ENCODE measurements around the gene PAPSS2.

The PAPSS2 gene

GRCh38 chr10:87759551-87759950 lies 99.9 kb downstream of the PAPSS2 start:
- Mint-ChIP-seq H3K9me3 (no peaks in the 10 kb centered on the region), H3K27ac (no peak overlapping the region), H3K36me3 (peaks cover 35% of the 10 kb centered on the region), H3K27me3 (no peaks in the 10 kb centered on the region), H3K4me3 (no peak overlapping the region), H3K4me1 (no peaks in the 10 kb centered on the region)
- ATAC-seq = no peak

GRCh38 chr10:87760195-87760905 lies 100.7 kb downstream of the PAPSS2 start:
- ATAC-seq = no peak
- H3K27ac Mint-ChIP-seq = no peak overlapping the region
- no peak overlapping the region for H3K4me3 Mint-ChIP-seq
- H3K9me3 Mint-ChIP-seq = no peaks in the 10 kb centered on the region
- peaks cover 40% of the 10 kb centered on the region for H3K36me3 Mint-ChIP-seq
- no peaks in the 10 kb centered on the region for H3K4me1 Mint-ChIP-seq
- H3K27me3 Mint-ChIP-seq = no peaks in the 10 kb centered on the region

- no peak for ATAC-seq
- H3K4me1 Mint-ChIP-seq = no peaks in the 10 kb centered on the region
- H3K27ac Mint-ChIP-seq = no peak overlapping the region
- H3K4me3 Mint-ChIP-seq = no peak overlapping the region
- H3K27me3 Mint-ChIP-seq = no peaks in the 10 kb centered on the region
- no peaks in the 10 kb centered on the region for H3K9me3 Mint-ChIP-seq
- peaks cover 36% of the 10 kb centered on the region for H3K36me3 Mint-ChIP-seq
Observed at GRCh38 chr10:87761153-87761552, 101.5 kb downstream of the PAPSS2 start.

- H3K4me3 Mint-ChIP-seq = no peak overlapping the region
- H3K9me3 Mint-ChIP-seq = no peaks in the 10 kb centered on the region
- peaks cover 37% of the 10 kb centered on the region for H3K36me3 Mint-ChIP-seq
- H3K27ac Mint-ChIP-seq = no peak overlapping the region
- H3K27me3 Mint-ChIP-seq = no peaks in the 10 kb centered on the region
- ATAC-seq = peak; percentile 53
- no peaks in the 10 kb centered on the region for H3K4me1 Mint-ChIP-seq
Observed at GRCh38 chr10:87761892-87762291, 102.2 kb downstream of the PAPSS2 start.

- no peaks in the 10 kb centered on the region for H3K4me1 Mint-ChIP-seq
- H3K27ac Mint-ChIP-seq = no peak overlapping the region
- no peaks in the 10 kb centered on the region for H3K27me3 Mint-ChIP-seq
- no peak for ATAC-seq
- no peaks in the 10 kb centered on the region for H3K9me3 Mint-ChIP-seq
- peaks cover 41% of the 10 kb centered on the region for H3K36me3 Mint-ChIP-seq
- no peak overlapping the region for H3K4me3 Mint-ChIP-seq
Observed at GRCh38 chr10:87763086-87763861, 103.6 kb downstream of the PAPSS2 start.

GRCh38 chr10:87764072-87764934 lies 104.6 kb downstream of the PAPSS2 start:
- Mint-ChIP-seq H3K4me3 (no peak overlapping the region), H3K27ac (no peak overlapping the region), H3K9me3 (no peaks in the 10 kb centered on the region), H3K27me3 (no peaks in the 10 kb centered on the region), H3K4me1 (no peaks in the 10 kb centered on the region), H3K36me3 (peaks cover 46% of the 10 kb centered on the region)
- no peak for ATAC-seq

- no peak for ATAC-seq
- no peaks in the 10 kb centered on the region for H3K27me3 Mint-ChIP-seq
Observed at GRCh38 chr10:87765666-87766376, 106.1 kb downstream of the PAPSS2 start.

GRCh38 chr10:87767253-87767652 lies 107.6 kb downstream of the PAPSS2 start:
- Mint-ChIP-seq H3K27me3 (no peaks in the 10 kb centered on the region), H3K27ac (no peak overlapping the region), H3K36me3 (peaks cover 44% of the 10 kb centered on the region), H3K9me3 (no peaks in the 10 kb centered on the region), H3K4me1 (no peaks in the 10 kb centered on the region), H3K4me3 (no peak overlapping the region)
- no peak for ATAC-seq

More at GRCh38 chr10:87765666-87766376, 106.1 kb downstream of the PAPSS2 start:
- H3K4me3 Mint-ChIP-seq = no peak overlapping the region
- no peak overlapping the region for H3K27ac Mint-ChIP-seq
- no peaks in the 10 kb centered on the region for H3K4me1 Mint-ChIP-seq
- H3K9me3 Mint-ChIP-seq = no peaks in the 10 kb centered on the region
- peaks cover 44% of the 10 kb centered on the region for H3K36me3 Mint-ChIP-seq

GRCh38 chr10:87771871-87772500 lies 112.3 kb downstream of the PAPSS2 start:
- Mint-ChIP-seq H3K36me3 (peaks cover 47% of the 10 kb centered on the region), H3K9me3 (no peaks in the 10 kb centered on the region), H3K4me1 (peaks cover 6% of the 10 kb centered on the region), H3K27ac (no peak overlapping the region), H3K27me3 (no peaks in the 10 kb centered on the region), H3K4me3 (no peak overlapping the region)
- ATAC-seq = no peak

- Mint-ChIP-seq H3K9me3 (no peaks in the 10 kb centered on the region), H3K27me3 (no peaks in the 10 kb centered on the region), H3K27ac (peak overlapping the region; percentile 50), H3K4me3 (no peak overlapping the region), H3K36me3 (peaks cover 36% of the 10 kb centered on the region), H3K4me1 (peaks cover 6% of the 10 kb centered on the region)
- ATAC-seq = no peak
Observed at GRCh38 chr10:87775766-87776165, 116.1 kb downstream of the PAPSS2 start.

GRCh38 chr10:87776328-87776727 lies 116.7 kb downstream of the PAPSS2 start:
- H3K4me3 Mint-ChIP-seq = no peak overlapping the region
- H3K36me3 Mint-ChIP-seq = peaks cover 42% of the 10 kb centered on the region
- H3K4me1 Mint-ChIP-seq = peaks cover 6% of the 10 kb centered on the region
- H3K9me3 Mint-ChIP-seq = no peaks in the 10 kb centered on the region
- peak overlapping the region; percentile 50 for H3K27ac Mint-ChIP-seq
- no peak for ATAC-seq
- H3K27me3 Mint-ChIP-seq = no peaks in the 10 kb centered on the region

- H3K27me3 Mint-ChIP-seq = no peaks in the 10 kb centered on the region
- H3K36me3 Mint-ChIP-seq = peaks cover 44% of the 10 kb centered on the region
- no peak overlapping the region for H3K4me3 Mint-ChIP-seq
- ATAC-seq = no peak
- H3K9me3 Mint-ChIP-seq = no peaks in the 10 kb centered on the region
- peaks cover 8% of the 10 kb centered on the region for H3K4me1 Mint-ChIP-seq
- H3K27ac Mint-ChIP-seq = no peak overlapping the region
Observed at GRCh38 chr10:87781545-87781944, 121.9 kb downstream of the PAPSS2 start.

GRCh38 chr10:87782721-87783120 lies 123.0 kb downstream of the PAPSS2 start:
- Mint-ChIP-seq H3K9me3 (no peaks in the 10 kb centered on the region), H3K4me1 (peaks cover 8% of the 10 kb centered on the region), H3K27me3 (no peaks in the 10 kb centered on the region), H3K4me3 (no peak overlapping the region), H3K27ac (no peak overlapping the region), H3K36me3 (peaks cover 44% of the 10 kb centered on the region)
- no peak for ATAC-seq

GRCh38 chr10:87786421-87786820 lies 126.7 kb downstream of the PAPSS2 start:
- H3K9me3 Mint-ChIP-seq = no peaks in the 10 kb centered on the region
- no peak for ATAC-seq
- H3K36me3 Mint-ChIP-seq = peaks cover 43% of the 10 kb centered on the region
- H3K4me3 Mint-ChIP-seq = no peak overlapping the region
- peaks cover 8% of the 10 kb centered on the region for H3K4me1 Mint-ChIP-seq
- no peak overlapping the region for H3K27ac Mint-ChIP-seq
- no peaks in the 10 kb centered on the region for H3K27me3 Mint-ChIP-seq
